Hematopoietic multipotent progenitor cell treated with erythropoietin and hydrocortisone succinate and interleukin-3 and kit ligand, for 15 days (in vitro differentiated cells): ENCODE results near the gene GASK1B.

ENCODE experiments used
- DNase-seq: peaks from one replicate; pipeline ENCODE4 v3.0.0-alpha.2; 2015; ENCODE audit warnings: low spot score

The GASK1B gene

GRCh38 chr4:158146736-158147135, 26.1 kb downstream of the GASK1B start:
- DNase-seq: no peak

GRCh38 chr4:158139086-158139485, 33.7 kb downstream of the GASK1B start:
- DNase-seq: no peak

- DNase-seq: no peak
These were observed 38.6 kb downstream of the GASK1B start for GRCh38 chr4:158134222-158134621.

- no peak for DNase-seq
These were observed 39.3 kb downstream of the GASK1B start for GRCh38 chr4:158133551-158133950.

GRCh38 chr4:158131027-158131426, 41.8 kb downstream of the GASK1B start:
- no peak for DNase-seq

GRCh38 chr4:158130204-158130603, 42.6 kb downstream of the GASK1B start:
- no peak for DNase-seq

- DNase-seq: no peak
These were observed 43.1 kb downstream of the GASK1B start for GRCh38 chr4:158129694-158130093.

- no peak for DNase-seq
These were observed 44.3 kb downstream of the GASK1B start for GRCh38 chr4:158128540-158128939.

GRCh38 chr4:158125310-158125709, 47.5 kb downstream of the GASK1B start:
- no peak for DNase-seq
